GM19452 (cell line): ENCODE data around the gene LYPD8.

Source experiments
- ATAC-seq: cut with Tn5 transposase; IDR thresholded peaks from one replicate; pipeline ENCODE4 v1.9.1; 2021; ENCODE audit not compliant: unreplicated experiment

Gene LYPD8

DNA sequence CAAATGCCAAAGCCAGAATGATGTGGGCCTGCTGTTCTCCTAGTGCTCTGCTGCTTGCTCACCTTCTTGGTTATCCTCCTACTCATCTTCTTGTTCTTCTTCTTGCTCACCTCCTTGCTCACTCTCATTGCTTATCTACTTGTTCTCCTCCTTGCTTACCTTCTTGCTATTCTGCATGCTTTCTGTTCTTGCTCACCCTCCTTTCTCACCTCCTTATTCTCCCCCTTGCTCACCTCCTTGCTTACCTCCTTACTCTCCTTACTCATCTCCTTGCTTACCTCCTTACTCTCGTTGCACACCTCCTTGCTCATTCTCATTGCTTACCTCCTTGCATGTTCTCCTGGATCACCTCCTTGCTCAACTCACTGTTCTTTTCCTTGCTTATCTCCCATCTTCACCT, 52.8 kb downstream of the LYPD8 start, which contains the start of gene OR14I1:
Gene OR14I1, minus strand, starts transcription at position 53 of the 400 bp plus-strand sequence.
- ATAC-seq = no peak

- ATAC-seq = no peak
Measured at GRCh38 chr1:248699099-248699498, 56.5 kb downstream of the LYPD8 start.

GRCh38 chr1:248697907-248698306, 57.7 kb downstream of the LYPD8 start:
- no peak for ATAC-seq

- no peak for ATAC-seq
Measured at GRCh38 chr1:248696774-248697173, 58.8 kb downstream of the LYPD8 start.

- no peak for ATAC-seq
Measured at GRCh38 chr1:248696261-248696660, 59.3 kb downstream of the LYPD8 start.

- ATAC-seq = no peak
Measured at GRCh38 chr1:248695451-248696132, 60.0 kb downstream of the LYPD8 start.

DNA sequence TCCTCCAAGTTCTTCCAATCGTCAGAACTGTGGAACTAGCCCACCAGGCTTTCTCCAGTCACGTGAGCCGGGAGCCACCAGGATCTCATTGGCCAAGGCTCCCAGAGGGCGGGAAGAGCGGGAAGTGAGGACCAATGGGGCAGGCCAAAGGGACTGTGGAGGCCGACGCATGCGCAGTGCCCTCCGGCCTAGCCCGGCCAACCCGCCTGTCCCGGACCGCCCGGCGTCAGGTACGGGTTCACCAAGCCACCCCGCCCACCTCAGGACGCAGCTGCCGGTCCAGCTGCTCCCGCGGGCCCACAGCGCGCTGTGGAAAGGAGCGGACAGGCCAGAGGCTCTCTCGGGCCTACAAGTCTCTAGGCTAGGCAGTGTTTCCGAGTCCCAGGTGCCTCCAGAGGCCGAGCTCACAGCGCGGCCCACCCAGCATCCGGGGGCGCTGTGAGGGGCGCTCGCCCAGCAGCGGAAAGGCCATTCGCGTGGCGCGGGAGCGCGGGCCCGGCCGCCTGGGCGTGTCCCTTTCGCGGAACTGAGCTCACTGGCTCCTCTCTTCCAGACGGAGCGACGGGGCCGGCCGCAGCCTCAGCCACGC, 63.9 kb downstream of the LYPD8 start:
- no peak for ATAC-seq
